HG02870 (cell line): Measurements from ENCODE around the gene OR2AJ1.

Source experiments
- ATAC-seq: cut with Tn5 transposase; IDR thresholded peaks from one replicate; pipeline ENCODE4 v1.9.1; 2021; ENCODE audit warnings: mild to moderate bottlenecking, moderate library complexity; ENCODE audit not compliant: unreplicated experiment

OR2AJ1 gene

GRCh38 chr1:247924868-247925267, at the start of gene OR2AJ1:
Gene OR2AJ1, plus strand, starts transcription at chr1:247924889. Its CDS starts 8,880 bp downstream, at chr1:247933769.
- no peak for ATAC-seq

GRCh38 chr1:247883346-247883745, 41.3 kb upstream of the OR2AJ1 start:
- ATAC-seq: no peak

GRCh38 chr1:247884797-247885413, 39.8 kb upstream of the OR2AJ1 start:
- ATAC-seq: no peak

- ATAC-seq: no peak
These were observed 29.5 kb upstream of the OR2AJ1 start, which contains the start of gene OR2W3 for GRCh38 chr1:247895163-247895637. Gene OR2W3, plus strand, starts transcription at chr1:247895587. Its CDS starts 0 bp downstream, at chr1:247895587.

GRCh38 chr1:247895976-247896375, 28.7 kb upstream of the OR2AJ1 start:
- no peak for ATAC-seq

- no peak for ATAC-seq
These were observed 20.6 kb upstream of the OR2AJ1 start for GRCh38 chr1:247904122-247904521.

GRCh38 chr1:247905181-247905580, 19.5 kb upstream of the OR2AJ1 start:
- no peak for ATAC-seq

- no peak for ATAC-seq
These were observed 18.7 kb upstream of the OR2AJ1 start for GRCh38 chr1:247905910-247906503.

GRCh38 chr1:247906504-247907047, 18.1 kb upstream of the OR2AJ1 start:
- ATAC-seq: no peak

GRCh38 chr1:247908766-247909165, 15.9 kb upstream of the OR2AJ1 start:
- ATAC-seq: no peak

GRCh38 chr1:247913786-247914185, 10.9 kb upstream of the OR2AJ1 start:
- ATAC-seq: no peak

- no peak for ATAC-seq
These were observed 9.6 kb upstream of the OR2AJ1 start for GRCh38 chr1:247914941-247915662.

GRCh38 chr1:247919952-247920351, 4.7 kb upstream of the OR2AJ1 start, which contains the start of gene OR2T8:
Gene OR2T8, plus strand, starts transcription at chr1:247920252. Its CDS starts 766 bp downstream, at chr1:247921018.
- no peak for ATAC-seq

- ATAC-seq: no peak
These were observed 748 bp upstream of the OR2AJ1 start for GRCh38 chr1:247923941-247924340.

GRCh38 chr1:247933989-247934388, 9.3 kb downstream of the OR2AJ1 start:
- no peak for ATAC-seq

- ATAC-seq: no peak
These were observed 11.1 kb downstream of the OR2AJ1 start for GRCh38 chr1:247935781-247936180.

- ATAC-seq: no peak
These were observed 11.7 kb downstream of the OR2AJ1 start for GRCh38 chr1:247936415-247936814.

- ATAC-seq: peak; percentile 99
These were observed 12.5 kb downstream of the OR2AJ1 start for GRCh38 chr1:247936965-247937734.

- no peak for ATAC-seq
These were observed 17.9 kb downstream of the OR2AJ1 start for GRCh38 chr1:247942624-247943023.

- ATAC-seq: no peak
These were observed 23.9 kb downstream of the OR2AJ1 start, which contains the start of gene OR2L8 for GRCh38 chr1:247948558-247948957. Gene OR2L8, plus strand, starts transcription at chr1:247948858. Its CDS starts 0 bp downstream, at chr1:247948858.

- ATAC-seq: no peak
These were observed 28.7 kb downstream of the OR2AJ1 start for GRCh38 chr1:247953408-247953807.
